GM12892 (cell line): ENCODE data around the gene ASB8.
"Not testable (repeated sequence)": the region's sequence is repeated elsewhere in the genome, so short reads cannot be mapped to it uniquely, and the experiment has no call there.

Experiments
- DNase-seq: peaks from one replicate; pipeline ENCODE4 v3.0.0; 2011; ENCODE audit not compliant: insufficient read length
- FAIRE-seq: peaks from 2 replicates; lab custom pipeline; 2011; peaks lifted over from hg19 to GRCh38; lab: Jason Lieb, UNC
- POLR2A ChIP-seq: IDR thresholded peaks from 2 replicates; pipeline ENCODE4 v1.6.1; 2011; ENCODE audit warnings: low read depth, low read length, control low read depth
- POLR2AphosphoS5 ChIP-seq: IDR thresholded peaks from 2 replicates; pipeline ENCODE4 v1.6.1; 2011; ENCODE audit warnings: low read depth, low read length, control low read depth
- TAF1 ChIP-seq: IDR thresholded peaks from 2 replicates; pipeline ENCODE4 v1.6.1; 2011; ENCODE audit warnings: low read depth, mild to moderate bottlenecking, control low read depth, low read length, borderline replicate concordance

ASB8 gene

DNA sequence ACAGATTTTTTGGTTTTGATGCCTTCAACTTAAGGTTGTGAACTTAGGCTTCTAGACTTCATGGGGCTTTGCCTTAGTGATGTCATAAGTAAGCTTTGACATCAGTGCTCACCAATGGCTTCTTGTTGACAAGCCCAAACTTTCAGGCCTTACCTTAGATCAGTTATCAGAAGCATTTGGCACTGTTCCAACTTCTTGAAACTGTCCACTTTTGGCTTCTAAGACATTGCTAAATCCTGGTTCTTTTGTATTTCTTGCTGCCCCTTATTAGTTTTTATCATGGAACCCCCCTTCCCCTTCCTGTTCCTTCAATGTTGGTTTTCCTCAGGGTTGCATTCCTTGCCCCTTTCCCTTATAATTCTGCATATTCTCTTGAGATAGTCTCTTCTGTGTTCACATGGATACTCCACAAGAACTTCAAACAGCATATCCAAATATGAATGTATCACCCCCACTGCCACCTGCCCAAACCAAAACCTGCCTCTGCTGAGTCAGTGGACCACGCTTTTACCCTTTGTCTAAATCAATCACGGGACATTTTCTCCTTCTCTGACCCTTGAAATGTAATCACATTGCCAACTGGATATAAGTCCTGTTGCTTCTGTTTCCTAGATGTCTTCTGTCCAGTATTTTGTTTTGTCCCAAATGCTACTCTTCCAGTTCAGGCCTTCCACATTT, 30.2 kb downstream of the ASB8 start:
- DNase-seq (no peak), FAIRE-seq (no peak)
- no peak for TF ChIP-seq TAF1
- TF ChIP-seq POLR2AphosphoS5 = no peak
- TF ChIP-seq POLR2A = no peak

DNA sequence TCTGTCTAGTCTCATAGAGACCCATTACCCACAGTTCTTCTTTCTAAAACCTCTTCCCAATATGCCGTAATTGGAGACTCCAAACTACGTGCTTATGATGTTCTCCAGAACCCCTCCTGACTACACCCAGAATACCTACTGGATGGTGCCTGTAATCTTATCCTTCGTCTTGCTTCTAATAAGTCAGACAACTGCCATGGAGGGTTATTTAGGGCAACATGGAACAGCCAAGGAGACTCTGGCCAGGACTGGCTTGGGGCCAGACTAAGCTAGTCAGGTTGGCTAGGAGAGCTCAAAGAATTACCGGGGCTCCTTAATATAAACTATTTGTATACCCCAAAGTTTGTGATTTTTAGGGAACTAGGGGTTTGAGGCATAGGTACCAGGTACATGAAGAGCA, 31.3 kb downstream of the ASB8 start:
- FAIRE-seq (no peak), DNase-seq (no peak)
- TF ChIP-seq TAF1 (no peak), POLR2AphosphoS5 (no peak)

DNA sequence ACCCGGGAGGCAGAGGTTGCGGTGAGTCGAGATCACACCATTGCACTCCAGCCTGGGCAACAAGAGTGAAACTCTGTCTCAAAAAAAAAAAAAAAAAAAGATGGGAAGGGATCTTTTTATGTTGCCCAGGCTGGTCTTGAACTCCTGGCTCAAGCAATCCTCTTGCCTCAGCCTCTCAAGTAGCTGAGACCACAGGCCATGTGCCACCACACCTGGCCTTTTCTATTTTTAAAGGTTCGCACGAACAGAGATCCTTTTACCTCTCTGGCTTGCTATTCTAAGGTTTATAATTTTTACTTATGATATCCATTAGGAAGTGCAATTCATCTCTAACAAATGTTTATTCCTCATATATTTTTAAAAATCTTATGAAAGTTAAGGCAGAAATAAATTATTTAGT, 31.8 kb downstream of the ASB8 start:
- FAIRE-seq = not testable (repeated sequence)

DNA sequence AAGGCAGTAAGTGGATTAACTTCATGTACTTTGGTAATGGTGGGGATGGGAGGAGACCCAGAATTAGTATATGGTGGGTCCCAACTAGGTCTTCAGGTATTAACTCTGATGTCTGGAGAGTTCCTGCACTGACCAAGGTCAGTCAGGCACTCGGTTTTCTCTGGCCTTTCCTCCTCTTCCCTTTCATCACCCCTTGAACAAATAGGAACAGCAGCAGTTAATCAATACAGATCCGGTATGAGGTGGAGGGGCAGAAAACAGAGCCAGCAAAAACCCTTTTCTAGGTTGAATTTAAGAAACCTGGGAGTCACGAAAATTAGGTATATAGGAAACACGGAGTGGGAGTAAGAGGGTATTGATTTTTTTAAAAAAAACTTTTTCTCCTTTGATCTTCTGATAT, 34.1 kb downstream of the ASB8 start:
- no peak for FAIRE-seq
- TF ChIP-seq TAF1 (no peak), POLR2AphosphoS5 (no peak), POLR2A (no peak)
- no peak for DNase-seq

More for the DNA sequence above, 31.8 kb downstream of the ASB8 start:
- not testable (repeated sequence) for DNase-seq

DNA sequence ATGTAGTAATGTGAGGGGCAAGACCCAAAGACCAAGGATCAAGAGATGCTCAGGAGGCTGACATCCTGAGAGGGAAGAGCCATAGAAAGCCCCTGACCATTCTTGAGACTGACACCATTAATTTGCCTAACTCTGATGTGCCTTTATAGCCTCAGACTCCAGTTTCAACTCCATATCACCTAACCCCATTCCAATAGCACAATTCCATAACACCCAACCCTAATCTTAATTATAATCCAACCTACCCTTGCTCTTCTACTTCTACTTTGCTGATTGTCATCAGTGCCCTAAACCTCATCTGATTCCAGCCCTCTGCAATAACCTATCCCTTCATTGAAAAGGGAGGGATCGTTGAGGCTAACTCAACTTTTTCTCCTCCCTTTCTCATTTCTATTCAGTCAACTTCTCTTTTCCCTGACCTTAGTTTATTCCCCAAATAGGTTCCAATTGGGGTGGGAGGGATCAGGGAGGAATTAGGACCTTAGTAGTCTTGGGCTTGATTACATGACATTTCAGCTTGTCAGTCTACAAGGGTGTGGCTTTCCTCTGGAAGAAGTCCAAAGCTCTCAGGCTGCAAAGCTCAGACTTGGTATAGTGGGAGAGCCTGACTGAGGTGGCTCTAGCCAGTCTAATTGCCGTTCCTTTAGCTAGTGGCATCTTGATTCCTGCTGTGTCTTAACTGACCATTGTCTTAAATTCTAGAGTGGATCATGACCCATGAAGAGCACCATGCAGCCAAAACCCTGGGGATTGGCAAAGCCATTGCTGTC, 35.1 kb downstream of the ASB8 start:
- no peak for FAIRE-seq
- DNase-seq = no peak
- TF ChIP-seq POLR2AphosphoS5 = no peak
- no peak for TF ChIP-seq POLR2A
- no peak for TF ChIP-seq TAF1

DNA sequence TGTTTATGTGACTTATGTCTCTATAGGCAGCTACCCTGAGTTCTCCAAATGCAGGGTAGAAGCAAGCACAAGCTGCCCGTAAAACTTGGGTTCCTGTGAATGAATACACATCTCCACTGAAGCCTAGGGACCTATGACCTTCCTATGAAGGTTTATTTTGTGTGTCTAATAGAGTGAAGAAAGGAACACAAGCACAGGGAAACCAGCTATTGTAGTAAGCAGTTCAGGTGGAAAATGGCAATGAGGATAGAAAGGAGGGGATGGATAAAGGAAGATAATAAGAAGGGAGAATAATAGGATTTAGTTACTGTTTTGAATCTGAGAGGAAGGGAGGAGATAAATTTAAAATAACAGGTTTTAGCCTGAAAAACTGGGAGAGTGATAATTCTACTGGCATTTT, 35.8 kb downstream of the ASB8 start:
- no peak for DNase-seq
- no peak for TF ChIP-seq POLR2A
- no peak for TF ChIP-seq TAF1
- TF ChIP-seq POLR2AphosphoS5 = no peak
- FAIRE-seq = no peak

DNA sequence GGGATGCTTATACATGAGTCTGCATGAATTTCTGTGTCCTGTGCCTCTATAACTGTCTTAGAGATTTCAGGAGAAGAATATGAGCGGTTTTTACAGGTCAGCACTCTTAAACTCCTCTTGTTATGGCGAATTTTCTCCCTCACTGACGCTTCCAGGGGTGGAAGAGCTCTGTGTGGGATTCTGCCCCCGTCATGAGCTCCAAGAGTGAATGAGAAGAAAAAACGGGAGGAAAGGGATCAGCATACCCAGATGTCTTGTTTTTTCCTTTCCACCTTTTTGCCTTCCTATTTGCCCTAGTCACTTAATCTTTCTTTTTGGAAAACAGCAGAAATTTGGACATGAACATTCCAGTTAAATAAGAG, 37.5 kb downstream of the ASB8 start:
- TF ChIP-seq TAF1 (no peak), POLR2A (no peak), POLR2AphosphoS5 (no peak)
- DNase-seq (no peak), FAIRE-seq (no peak)

DNA sequence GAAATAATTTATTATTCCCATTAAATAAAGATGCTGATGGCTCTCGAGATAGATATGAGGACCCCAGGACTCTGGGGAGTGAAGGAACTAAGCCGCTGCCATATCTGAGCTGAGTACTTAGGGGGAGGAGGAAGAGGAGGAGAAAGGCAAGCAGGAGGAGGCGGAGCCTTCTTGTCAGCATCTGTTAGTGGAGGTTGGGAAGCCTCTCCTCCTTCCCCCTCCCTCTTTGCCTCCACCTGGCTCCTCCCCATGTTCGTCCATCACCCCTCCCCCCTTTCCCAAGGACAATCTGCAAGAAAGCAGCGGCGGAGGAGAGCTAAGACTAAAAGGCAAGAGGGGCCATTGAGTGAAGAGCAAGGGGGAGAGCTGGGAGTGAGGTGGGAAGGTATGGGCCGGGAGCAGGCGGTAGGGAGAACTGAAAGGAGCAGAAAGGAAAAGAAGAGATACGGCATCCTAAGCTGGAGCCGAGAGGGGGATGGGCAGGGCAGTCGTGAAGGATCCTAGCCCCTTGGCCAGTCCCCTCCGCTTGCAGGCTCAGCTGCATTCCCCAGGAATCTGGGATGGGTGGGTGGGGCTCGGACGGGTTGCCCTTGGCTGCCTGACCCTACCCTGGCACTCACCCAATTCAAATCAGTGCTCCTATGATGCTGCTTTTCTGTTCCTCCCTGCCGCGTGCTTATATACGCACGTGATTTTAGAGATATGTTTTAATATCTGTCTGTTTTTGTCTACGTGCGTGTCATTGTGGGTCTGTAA, 38.1 kb downstream of the ASB8 start, which contains the start of gene PFKM:
Gene PFKM, plus strand, starts transcription at position 287 of the 756 bp plus-strand sequence. CDS start 3,411 bp downstream, outside the sequence.
- TF ChIP-seq TAF1 = no peak
- TF ChIP-seq POLR2AphosphoS5 = peak; percentile 28; the same call in 1 of the 2 replicates
- peak; percentile 57 for TF ChIP-seq POLR2A
- FAIRE-seq (peak; percentile 99), DNase-seq (peak; percentile 73)

DNA sequence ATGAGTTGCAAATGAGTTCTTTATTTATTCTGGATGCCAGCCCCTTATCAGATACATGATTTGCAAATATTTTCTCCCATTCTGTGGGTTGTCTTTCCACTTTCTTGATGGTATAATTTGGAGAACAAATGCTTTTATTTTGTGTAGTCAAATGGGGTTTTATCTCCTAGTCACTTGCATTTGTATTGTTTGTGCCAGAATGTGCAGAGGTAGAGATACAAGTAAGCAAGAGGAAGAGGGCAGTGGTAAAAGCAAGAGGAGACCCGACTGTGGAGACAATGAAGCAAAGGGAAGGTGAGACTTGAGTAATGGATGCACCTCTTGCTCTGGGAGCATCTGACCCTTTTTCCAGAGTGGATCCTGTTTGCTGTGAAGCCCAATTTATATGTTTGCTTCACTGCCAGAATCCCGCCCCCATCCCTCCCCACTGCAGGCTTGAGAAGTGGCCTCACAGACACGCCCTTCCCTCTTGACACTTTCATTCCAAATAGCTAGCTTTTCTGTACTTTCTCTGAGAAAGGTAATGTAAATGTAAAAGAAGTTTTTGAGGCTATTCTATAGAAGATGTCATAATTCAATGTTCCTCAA, 38.9 kb downstream of the ASB8 start:
- no peak for TF ChIP-seq TAF1
- TF ChIP-seq POLR2AphosphoS5 = no peak
- no peak for TF ChIP-seq POLR2A
- no peak for DNase-seq
- FAIRE-seq = no peak

DNA sequence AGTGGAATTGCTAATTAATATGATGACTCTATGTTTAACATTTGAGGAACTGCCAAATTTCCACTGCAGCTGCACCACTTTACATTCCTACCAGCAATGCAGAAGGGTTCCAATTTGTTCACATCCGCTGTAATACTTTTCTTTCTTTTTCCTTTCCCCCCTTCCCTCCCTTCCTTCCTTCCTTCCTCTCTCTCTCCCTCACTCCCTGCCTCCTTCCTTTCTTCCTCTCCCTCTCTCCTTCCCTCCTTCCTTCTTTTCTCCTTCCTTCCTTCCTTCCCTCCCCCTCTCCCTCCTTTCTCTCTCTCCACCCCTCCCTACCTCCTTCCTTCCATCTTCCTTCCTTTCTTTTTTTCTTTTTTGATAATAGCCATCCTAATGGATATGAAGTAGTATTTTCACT, 41.4 kb downstream of the ASB8 start:
- FAIRE-seq (no peak), DNase-seq (no peak)
- no peak for TF ChIP-seq POLR2A
- TF ChIP-seq POLR2AphosphoS5 = no peak
- TF ChIP-seq TAF1 = no peak

DNA sequence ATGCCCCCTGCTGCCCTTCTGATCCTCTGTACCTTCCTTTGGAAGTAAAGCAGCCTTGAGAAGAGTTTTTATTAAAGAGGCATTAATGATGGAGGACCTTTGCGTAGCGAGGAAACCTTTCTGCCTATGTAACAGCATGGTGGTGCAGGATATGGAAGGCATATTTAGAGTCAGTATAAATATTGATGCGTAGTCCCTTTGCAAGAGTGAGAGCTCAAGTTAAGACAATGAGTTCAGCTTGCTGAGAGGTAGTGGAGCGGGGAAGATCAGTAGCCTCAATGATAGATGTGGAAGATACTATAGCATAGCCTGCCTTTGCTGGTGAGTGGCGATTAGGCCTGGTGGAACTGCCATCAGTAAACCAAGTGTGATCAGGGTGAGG, 46.0 kb downstream of the ASB8 start:
- FAIRE-seq = not testable (repeated sequence)

More for the DNA sequence above, 46.0 kb downstream of the ASB8 start:
- DNase-seq = not testable (repeated sequence)
